Breast epithelium (tissue), 4 donors: Measurements from ENCODE around the gene TMPRSS6. TPM values are rescaled to one million over a fixed set of nuclear protein-coding genes. Genes with fewer than 3 reads are reported as not detected.

Source experiments
- DNase-seq, 2 donors: peaks; one replicate each; pipeline ENCODE4 v3.0.0-alpha.2; 2019; ENCODE audit warnings: low spot score in 2 of 2
- H3K27ac ChIP-seq, 2 donors: fragments of 200-600 bp; sonication (generic) in 1 of 2; one replicate each; pipeline ENCODE4 v1.5.1; 2016 to 2019; ENCODE audit warnings: mild to moderate bottlenecking in 1 of 2
- H3K27me3 ChIP-seq, 2 donors: fragments of 200-600 bp; sonication (generic) in 1 of 2; one replicate each; pipeline versions ENCODE4 v1.5.1 to v1.6.0; 2017 to 2019; ENCODE audit warnings: control low read depth in 1 of 2, mild to moderate bottlenecking in 1 of 2
- H3K36me3 ChIP-seq: fragments of 200-600 bp; one replicate; pipeline ENCODE4 v1.5.1; 2019
- H3K4me1 ChIP-seq, 2 donors: fragments of 200-600 bp; sonication (generic); one replicate each; pipeline ENCODE4 v1.5.1; 2016 to 2019; ENCODE audit warnings: control low read depth in 1 of 2
- H3K4me3 ChIP-seq, 3 donors: fragments of 200-600 bp; sonication (generic); 1 replicate in 2 of 3; 2 replicates in 1 of 3; pipeline ENCODE4 v1.5.1; 2016 to 2019; ENCODE audit warnings: mild to moderate bottlenecking in 3 of 3, moderate library complexity in 2 of 3
- H3K9me3 ChIP-seq, 2 donors: fragments of 200-600 bp; sonication (generic) in 1 of 2; one replicate each; pipeline ENCODE4 v1.5.1; 2016 to 2019; ENCODE audit warnings: control low read depth in 1 of 2
- CTCF ChIP-seq, 3 donors: fragments of 450-650 bp; IDR thresholded peaks; one replicate each; pipeline ENCODE4 v1.5.1; 2016 to 2017; ENCODE audit warnings: antibody characterized with exemption in 3 of 3, mild to moderate bottlenecking in 3 of 3, moderate library complexity in 3 of 3
- POLR2A ChIP-seq: fragments of 450-650 bp; IDR thresholded peaks from one replicate; pipeline ENCODE4 v1.6.1; 2016; ENCODE audit warnings: antibody characterized with exemption, mild to moderate bottlenecking, moderate library complexity
- POLR2AphosphoS5 ChIP-seq, 3 donors: sonication (generic); formaldehyde crosslinking; IDR thresholded peaks; one replicate each; pipeline ENCODE4 v1.6.1; 2017; ENCODE audit warnings: antibody characterized with exemption in 3 of 3
- intact Hi-C: fragments of 100-400 bp; cut with DNase I; formaldehyde crosslinking; loops from one replicate; pipeline ENCODE4 v1.15.1; 2023; ENCODE audit warnings: low total_unique reads
- total RNA-seq, 3 donors: library from RNA; depleted of rRNA; stranded (reverse); fragments of >200 nt; gene quantifications; one replicate each; pipeline ENCODE4 v1.1.0, GENCODE V29; 2016

The TMPRSS6 gene
- total RNA-seq, 3 donors from 2014 or later = 0.88 TPM; not detected in 2

DNA sequence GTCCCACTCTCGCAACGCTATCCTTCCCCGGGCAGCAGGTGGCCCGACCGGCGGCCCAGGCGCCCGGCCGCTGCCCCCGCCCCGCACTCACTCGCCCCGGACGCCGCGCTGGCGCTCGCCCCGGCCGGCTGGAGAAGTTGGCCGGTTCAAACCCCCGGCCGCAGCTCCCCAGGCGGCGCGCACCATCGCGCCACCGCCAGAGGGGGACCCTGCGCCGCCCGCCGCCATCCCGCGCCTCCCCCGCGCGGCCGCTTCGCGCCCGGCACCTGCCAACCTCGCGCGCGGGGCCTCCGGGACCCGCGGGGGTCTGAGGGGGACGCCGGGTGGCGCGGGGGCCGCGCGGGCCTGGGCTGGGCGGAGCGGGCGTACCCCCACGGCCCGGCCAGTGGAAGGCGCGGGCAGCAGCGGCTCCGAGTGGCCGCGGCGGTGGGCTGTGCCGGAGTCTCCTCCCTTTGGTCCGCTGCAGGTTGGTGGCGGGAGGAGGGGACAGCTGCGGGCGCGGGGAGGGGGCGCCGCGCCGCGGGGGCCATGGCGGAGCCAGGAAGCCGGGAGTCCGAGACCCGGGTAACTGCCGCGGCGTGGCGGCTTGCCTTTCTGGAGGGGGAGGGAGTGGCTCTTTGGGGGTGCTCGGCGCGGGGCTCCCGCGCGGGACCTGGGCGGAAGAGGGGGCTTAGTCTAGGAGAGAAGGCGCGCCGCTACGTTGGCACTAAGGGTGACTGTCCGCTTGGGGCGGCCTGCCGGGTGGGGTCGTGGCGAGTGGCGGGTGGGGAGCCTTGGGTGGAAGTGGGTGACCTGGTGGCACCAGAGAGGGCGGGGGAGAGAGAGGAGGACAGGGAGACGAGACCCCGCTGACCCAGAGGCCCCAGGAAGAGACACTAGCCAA lies 90.0 kb downstream of the TMPRSS6 start, which contains the start of the genes MPST and TST:
MPST (plus strand) TSS at position 434 of the 883 bp plus-strand sequence; CDS start at position 529, 95 bp downstream.
TST (minus strand) TSS at position 139 of the 883 bp plus-strand sequence. CDS start 715 bp downstream, outside the sequence.
- Histone ChIP-seq H3K4me1 (peaks cover 0 to 15% of the 10 kb centered on the region in 2 donors), H3K27me3 (no peaks in the 10 kb centered on the region), H3K36me3 (no peaks in the 10 kb centered on the region), H3K9me3 (no peaks in the 10 kb centered on the region), H3K27ac (peak within 1 kb of the TSS; percentile 88 to 96), H3K4me3 (peak within 1 kb of the TSS; percentile 91 to 98 (median 94))
- TF ChIP-seq CTCF (IDR thresholded peaks at IDR 0.05) (peak in 1 of 3 donors; percentile 97), POLR2AphosphoS5 (IDR thresholded peaks at IDR 0.05) (no peak)
- peak in 1 of 2 donors; percentile 39 for DNase-seq
- intact Hi-C loops = no loop called here

DNA sequence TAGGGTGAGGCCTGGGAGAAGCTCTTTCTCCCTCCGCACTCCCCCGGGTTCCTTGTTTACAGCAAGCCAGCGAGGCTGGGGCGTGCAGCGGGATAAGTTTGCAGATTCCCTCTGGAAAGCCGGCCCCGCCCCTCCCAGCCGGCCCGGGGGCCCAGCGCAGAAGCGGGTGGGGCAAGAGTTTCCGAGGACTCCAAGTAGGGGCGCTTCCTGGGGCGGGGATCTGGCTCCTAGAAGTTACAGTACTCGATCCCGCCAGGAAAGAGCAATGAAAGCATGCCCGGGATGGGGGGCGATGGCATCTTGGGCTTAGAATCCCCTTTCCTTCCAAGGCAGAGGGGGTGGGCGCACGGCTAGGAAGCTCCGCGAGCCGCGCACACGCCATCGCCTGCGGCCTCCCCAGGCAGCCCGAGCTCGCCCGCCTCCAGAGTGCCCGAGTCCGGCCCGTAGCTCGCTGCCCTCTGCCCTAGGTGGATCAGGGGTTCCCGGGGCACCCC lies 90.7 kb downstream of the TMPRSS6 start:
- intact Hi-C loops = no loop called here
- peak overlapping the region; percentile 88 to 96 for H3K27ac ChIP-seq
- DNase-seq = no peak
- H3K4me1 ChIP-seq = peaks cover 0 to 15% of the 10 kb centered on the region in 2 donors
- H3K9me3 ChIP-seq = no peaks in the 10 kb centered on the region
- no peak for TF ChIP-seq POLR2AphosphoS5 (IDR thresholded peaks at IDR 0.05)
- no peak for TF ChIP-seq POLR2A
- TF ChIP-seq CTCF (IDR thresholded peaks at IDR 0.05) = no peak
- H3K36me3 ChIP-seq = no peaks in the 10 kb centered on the region
- no peaks in the 10 kb centered on the region for H3K27me3 ChIP-seq
- peak overlapping the region; percentile 91 to 98 (median 94) for H3K4me3 ChIP-seq

DNA sequence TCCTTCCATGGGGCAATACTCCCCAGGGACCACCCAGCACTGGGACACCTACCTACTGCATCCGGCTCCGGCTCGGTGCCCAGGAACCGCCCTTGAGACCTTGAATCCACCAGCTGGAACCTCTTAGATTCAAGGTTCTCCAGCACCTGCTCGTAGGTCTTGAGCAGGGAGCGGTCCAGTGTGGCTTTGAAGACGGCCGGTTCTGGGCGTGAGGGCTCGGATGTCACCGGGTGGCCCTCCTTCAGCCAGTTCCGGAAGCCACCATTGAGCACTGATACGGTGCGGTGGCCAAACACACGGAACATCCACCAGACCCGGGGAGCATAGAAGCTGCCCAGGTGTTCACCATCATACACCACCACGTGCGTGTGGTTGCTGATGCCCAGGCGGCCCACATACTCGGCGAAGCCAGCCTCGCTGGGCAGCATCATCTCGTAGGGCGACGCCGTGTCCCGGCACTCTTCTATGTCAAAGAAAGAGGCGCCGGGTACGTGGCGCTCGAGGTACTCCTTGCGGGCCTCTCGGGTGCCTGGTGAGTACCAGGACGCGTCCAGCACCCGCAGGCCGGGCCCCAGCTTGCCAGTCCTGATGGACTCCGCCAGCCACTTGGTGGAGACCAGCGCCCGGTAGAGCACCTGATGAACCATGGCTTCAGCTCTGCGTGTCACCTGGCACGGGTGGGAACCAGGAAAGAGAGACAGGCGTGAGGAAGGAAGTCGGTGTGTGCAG lies 91.3 kb downstream of the TMPRSS6 start:
- Histone ChIP-seq H3K27ac (peak overlapping the region; percentile 88 to 96), H3K4me3 (peak overlapping the region; percentile 91 to 98 (median 94)), H3K27me3 (no peaks in the 10 kb centered on the region), H3K36me3 (no peaks in the 10 kb centered on the region), H3K4me1 (peaks cover 0 to 15% of the 10 kb centered on the region in 2 donors), H3K9me3 (no peaks in the 10 kb centered on the region)
- DNase-seq = no peak
- intact Hi-C loops = no loop called here
- TF ChIP-seq POLR2A = no peak
- TF ChIP-seq CTCF (IDR thresholded peaks at IDR 0.05) = no peak
- no peak for TF ChIP-seq POLR2AphosphoS5 (IDR thresholded peaks at IDR 0.05)

DNA sequence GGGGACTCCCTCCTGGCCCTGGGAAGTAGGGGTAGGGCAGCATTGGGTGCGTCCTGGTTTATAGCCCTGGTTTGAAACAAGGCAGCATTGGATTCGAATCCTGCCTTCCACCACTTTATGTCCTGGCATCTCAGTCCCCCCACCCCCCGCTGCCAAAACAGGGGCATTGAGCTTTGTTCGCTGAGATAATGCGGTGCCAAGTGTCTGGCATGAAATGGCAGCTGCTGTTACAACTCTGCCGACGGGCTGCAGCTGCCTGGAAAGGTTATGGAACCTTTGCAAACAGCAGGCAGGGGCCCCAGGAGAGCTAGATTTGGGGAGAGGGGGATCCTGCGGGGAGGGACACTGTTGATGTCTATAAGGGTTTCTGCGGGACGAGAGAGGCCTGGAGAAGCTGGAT lies 92.2 kb downstream of the TMPRSS6 start:
- TF ChIP-seq POLR2A (no peak), POLR2AphosphoS5 (IDR thresholded peaks at IDR 0.05) (no peak), CTCF (IDR thresholded peaks at IDR 0.05) (no peak)
- no peak for DNase-seq
- intact Hi-C loops = no loop called here
- peak overlapping the region in 1 of 2 donors; percentile 6 for H3K27ac ChIP-seq
- H3K9me3 ChIP-seq = no peaks in the 10 kb centered on the region
- peaks cover 0 to 14% of the 10 kb centered on the region in 2 donors for H3K4me1 ChIP-seq
- no peaks in the 10 kb centered on the region for H3K27me3 ChIP-seq
- peak overlapping the region in 1 of 3 donors; percentile 98 for H3K4me3 ChIP-seq
- no peaks in the 10 kb centered on the region for H3K36me3 ChIP-seq
